ACC112 (cell line): Measurements from ENCODE around the gene DNMT3A.

ENCODE experiments used
- H2AFZ ChIP-seq: fragments of 200-600 bp; sonication (generic); one replicate; pipeline ENCODE4 v1.6.0; 2017; ENCODE audit warnings: antibody characterized with exemption, low read length; ENCODE audit not compliant: unreplicated experiment
- H3K27ac ChIP-seq: fragments of 200-600 bp; sonication (generic); 2 replicates; pipeline ENCODE4 v1.5.1; 2014; ENCODE audit warnings: low read depth, mild to moderate bottlenecking, antibody characterized with exemption, low read length, moderate library complexity
- H3K27me3 ChIP-seq: fragments of 200-600 bp; sonication (generic); 2 replicates; pipeline ENCODE4 v1.6.1; 2014; ENCODE audit warnings: mild to moderate bottlenecking, antibody characterized with exemption, low read length, moderate library complexity, mixed read lengths; ENCODE audit not compliant: insufficient read depth
- H3K36me3 ChIP-seq: fragments of 200-600 bp; sonication (generic); 2 replicates; pipeline ENCODE4 v1.6.1; 2016; ENCODE audit warnings: mild to moderate bottlenecking, antibody characterized with exemption, low read length, moderate library complexity, mixed read lengths; ENCODE audit not compliant: insufficient read depth
- H3K4me1 ChIP-seq: fragments of 200-600 bp; sonication (generic); one replicate; pipeline ENCODE4 v1.6.1; 2016; ENCODE audit warnings: low read length, mixed read lengths; ENCODE audit not compliant: insufficient read depth, unreplicated experiment, control insufficient read depth
- H3K4me3 ChIP-seq: fragments of 200-600 bp; sonication (generic); 2 replicates; pipeline ENCODE4 v1.5.1; 2014; ENCODE audit warnings: mild to moderate bottlenecking, low read depth, low read length
- H3K79me2 ChIP-seq: fragments of 200-600 bp; sonication (generic); one replicate; pipeline ENCODE4 v1.6.0; 2016; ENCODE audit warnings: low read length; ENCODE audit not compliant: control insufficient read depth, unreplicated experiment, insufficient read depth

Gene DNMT3A

GRCh38 chr2:25343187-25343825, 1.6 kb upstream of the DNMT3A start:
- H3K79me2 ChIP-seq: no peaks in the 10 kb centered on the region
- H3K4me3 ChIP-seq: no peak overlapping the region
- no peak overlapping the region for H3K27ac ChIP-seq
- H3K4me1 ChIP-seq: peaks cover 14% of the 10 kb centered on the region
- no peaks in the 10 kb centered on the region for H3K36me3 ChIP-seq
- no peak overlapping the region for H2AFZ ChIP-seq
- H3K27me3 ChIP-seq: no peaks in the 10 kb centered on the region

- peaks cover 7% of the 10 kb centered on the region for H3K4me1 ChIP-seq
- H3K27me3 ChIP-seq: no peaks in the 10 kb centered on the region
- no peaks in the 10 kb centered on the region for H3K36me3 ChIP-seq
- H3K27ac ChIP-seq: no peak overlapping the region
- no peaks in the 10 kb centered on the region for H3K79me2 ChIP-seq
- peak overlapping the region; percentile 71 for H2AFZ ChIP-seq
- peak overlapping the region; percentile 82 for H3K4me3 ChIP-seq
Observed at GRCh38 chr2:25342372-25343186, 854 bp upstream of the DNMT3A start.

DNA sequence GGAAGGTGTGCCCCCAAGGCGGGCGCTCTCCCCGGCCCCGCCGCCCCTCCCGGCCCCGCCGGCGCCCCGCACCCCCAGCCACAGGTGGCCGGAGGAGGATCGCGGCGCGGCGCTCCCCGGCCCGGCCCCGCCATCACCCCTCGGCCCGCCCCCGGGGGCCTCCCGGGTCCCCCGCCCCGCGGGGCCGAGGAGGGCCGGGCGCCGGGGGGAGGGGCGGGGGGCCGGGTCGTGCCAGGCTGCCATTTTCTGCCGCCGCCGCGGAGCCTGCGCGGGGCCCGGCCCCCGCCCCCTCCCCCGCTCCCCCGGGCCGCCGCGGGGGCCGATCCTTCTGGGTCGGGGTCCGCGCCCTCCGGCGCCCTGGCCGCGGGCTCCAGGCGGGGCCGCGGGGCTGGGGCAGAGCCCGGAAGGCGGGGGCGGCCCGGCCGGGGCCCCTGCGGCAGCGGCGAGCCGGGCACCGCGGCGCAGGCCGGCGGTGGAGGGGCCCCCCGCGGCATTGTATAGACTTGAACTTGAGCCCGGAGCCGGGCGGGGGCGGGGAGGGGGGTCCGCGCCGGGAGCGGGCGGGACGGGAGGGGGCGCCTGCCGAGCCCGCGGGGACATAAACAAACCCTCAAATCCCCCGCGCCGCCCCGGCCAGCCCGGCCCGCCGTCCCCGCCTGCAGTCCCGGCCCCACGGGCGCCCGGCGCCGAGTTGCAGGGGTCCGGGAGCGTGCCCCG, 556 bp downstream of the DNMT3A start:
- Histone ChIP-seq H3K4me1 (no peaks in the 10 kb centered on the region), H2AFZ (no peak overlapping the region), H3K27ac (no peak overlapping the region), H3K79me2 (no peaks in the 10 kb centered on the region), H3K27me3 (no peaks in the 10 kb centered on the region), H3K36me3 (no peaks in the 10 kb centered on the region), H3K4me3 (peak overlapping the region; percentile 81)

DNA sequence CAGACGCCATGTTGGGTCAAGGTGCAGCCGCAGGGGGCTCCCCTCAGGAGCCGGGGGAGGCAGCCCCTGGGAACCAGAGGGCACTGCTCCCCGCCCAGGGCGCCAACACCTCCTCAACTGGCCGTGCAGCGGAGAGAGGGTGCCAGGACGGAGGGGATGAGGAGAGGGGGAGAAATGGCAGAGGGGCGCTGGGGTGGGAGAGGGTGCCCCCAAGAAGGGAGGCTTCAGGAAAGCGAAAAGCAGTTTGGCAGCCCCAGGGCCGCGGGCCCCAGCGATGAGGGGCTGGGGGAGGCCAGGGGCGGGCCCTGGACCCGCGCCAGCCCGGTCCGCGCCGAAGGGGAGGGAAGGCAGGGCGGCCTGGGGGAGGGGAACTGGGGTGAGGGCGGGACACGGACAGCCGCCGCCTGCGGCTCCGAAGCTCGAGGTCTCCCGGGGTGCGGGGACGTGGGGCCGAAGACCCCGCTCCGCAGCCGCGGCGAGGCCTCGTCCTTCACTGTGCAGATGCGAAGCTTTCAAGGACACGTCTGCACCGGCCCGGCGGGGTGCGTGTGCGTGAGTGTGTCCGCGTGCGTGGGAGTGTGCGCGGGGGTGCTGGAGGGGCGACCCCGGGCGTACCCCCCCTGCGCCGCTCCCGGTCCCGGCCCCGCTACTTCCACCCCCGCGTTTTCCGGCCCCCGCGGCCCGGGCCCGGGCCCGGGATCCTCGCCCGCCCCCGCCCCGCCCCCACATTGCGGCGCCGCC, 1.4 kb downstream of the DNMT3A start:
- no peaks in the 10 kb centered on the region for H3K79me2 ChIP-seq
- H3K36me3 ChIP-seq: no peaks in the 10 kb centered on the region
- no peak overlapping the region for H3K27ac ChIP-seq
- peak overlapping the region; percentile 81 for H3K4me3 ChIP-seq
- H2AFZ ChIP-seq: peak overlapping the region; percentile 56
- H3K4me1 ChIP-seq: no peaks in the 10 kb centered on the region
- no peaks in the 10 kb centered on the region for H3K27me3 ChIP-seq

DNA sequence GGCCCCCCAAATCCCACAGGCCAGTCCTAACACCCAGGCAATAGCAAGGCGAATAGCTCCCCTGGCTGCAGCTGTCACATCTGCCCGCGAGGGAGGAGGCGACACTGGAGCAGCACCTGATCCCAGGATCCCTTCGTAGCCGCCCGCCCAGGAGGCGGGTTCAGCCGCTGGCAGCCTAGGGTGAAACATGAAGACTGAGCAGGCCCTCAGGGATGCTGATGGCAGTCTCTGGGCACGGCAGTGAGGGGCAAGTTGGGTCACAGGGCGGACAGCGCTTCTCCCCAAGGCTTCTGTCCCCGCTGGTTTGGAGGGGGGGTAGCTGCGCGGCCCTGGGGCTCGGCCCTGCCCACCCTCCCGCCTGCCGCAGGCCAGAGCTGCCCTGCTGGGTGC, 1.9 kb downstream of the DNMT3A start:
- Histone ChIP-seq H3K27ac (no peak overlapping the region), H3K4me1 (no peaks in the 10 kb centered on the region), H3K4me3 (no peak overlapping the region), H3K27me3 (no peaks in the 10 kb centered on the region), H3K79me2 (no peaks in the 10 kb centered on the region), H2AFZ (no peak overlapping the region), H3K36me3 (no peaks in the 10 kb centered on the region)

DNA sequence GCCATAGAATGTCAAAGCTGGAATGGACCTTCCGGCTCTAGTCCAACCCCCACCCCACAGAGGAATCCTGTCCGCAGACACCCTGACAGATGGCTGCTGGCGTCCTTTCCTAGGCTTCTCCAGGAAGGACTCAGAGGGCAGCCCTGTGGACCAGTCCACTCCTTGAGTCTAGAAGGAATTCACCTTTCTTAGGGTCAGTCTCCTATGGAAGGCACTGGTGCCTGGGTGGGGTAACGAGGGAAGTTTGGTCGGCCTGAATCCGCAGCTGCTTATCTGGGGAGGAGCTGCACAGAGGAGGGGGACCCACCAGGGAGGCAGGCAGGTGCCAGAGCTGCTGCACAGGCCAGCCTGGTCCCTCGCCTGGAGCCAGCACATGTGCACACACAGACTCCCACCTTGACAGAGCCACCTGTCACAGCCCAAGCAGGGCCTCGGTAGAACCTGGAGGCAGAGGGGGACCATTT, 2.5 kb downstream of the DNMT3A start:
- no peaks in the 10 kb centered on the region for H3K4me1 ChIP-seq
- H3K36me3 ChIP-seq: no peaks in the 10 kb centered on the region
- H3K27ac ChIP-seq: no peak overlapping the region
- no peaks in the 10 kb centered on the region for H3K79me2 ChIP-seq
- no peak overlapping the region for H3K4me3 ChIP-seq
- no peaks in the 10 kb centered on the region for H3K27me3 ChIP-seq
- H2AFZ ChIP-seq: no peak overlapping the region

DNA sequence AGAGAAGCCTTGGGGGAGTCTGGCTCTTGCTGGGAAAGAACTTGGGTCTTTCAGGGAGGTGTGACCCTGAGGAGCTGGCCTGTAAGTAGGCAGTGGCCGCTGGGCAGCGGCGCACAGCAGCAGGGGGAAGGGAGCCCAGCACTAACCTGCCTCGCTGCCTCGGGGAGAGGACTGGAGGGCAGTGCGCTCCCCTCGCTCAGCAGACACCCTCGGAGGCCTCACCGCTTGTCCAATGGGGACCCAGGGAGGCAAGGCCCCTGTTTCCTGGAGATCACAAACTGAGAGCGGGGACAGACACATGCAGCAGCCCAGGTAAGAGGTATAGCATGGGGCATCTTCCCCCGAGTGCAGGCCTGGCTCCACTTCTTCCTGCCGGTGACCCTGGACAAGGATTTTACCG, 3.3 kb downstream of the DNMT3A start:
- Histone ChIP-seq H3K4me1 (no peaks in the 10 kb centered on the region), H3K27me3 (no peaks in the 10 kb centered on the region), H2AFZ (no peak overlapping the region), H3K36me3 (no peaks in the 10 kb centered on the region), H3K4me3 (no peak overlapping the region), H3K27ac (no peak overlapping the region), H3K79me2 (no peaks in the 10 kb centered on the region)

DNA sequence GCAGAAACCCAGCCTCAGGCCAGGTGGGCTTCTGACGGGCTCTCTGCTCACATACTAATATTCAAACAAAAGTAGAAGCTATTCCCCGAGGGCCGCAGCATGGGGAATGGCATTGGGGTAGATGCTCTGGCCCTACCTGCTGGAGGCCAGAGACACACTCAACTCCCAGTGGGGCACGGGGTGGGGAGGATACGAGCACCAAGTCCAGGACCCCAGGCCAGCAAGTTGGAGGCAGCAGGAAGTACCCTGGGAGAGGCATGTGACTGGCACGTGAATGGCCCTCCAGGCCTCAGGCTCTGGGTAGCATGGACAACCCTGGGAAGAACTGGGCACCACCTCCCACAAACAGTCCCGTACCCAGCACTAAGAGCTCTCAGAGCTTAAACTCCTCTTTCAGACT, 3.8 kb downstream of the DNMT3A start:
- Histone ChIP-seq H3K4me1 (no peaks in the 10 kb centered on the region), H3K27me3 (no peaks in the 10 kb centered on the region), H3K36me3 (no peaks in the 10 kb centered on the region), H3K27ac (no peak overlapping the region), H2AFZ (no peak overlapping the region), H3K79me2 (no peaks in the 10 kb centered on the region), H3K4me3 (no peak overlapping the region)

DNA sequence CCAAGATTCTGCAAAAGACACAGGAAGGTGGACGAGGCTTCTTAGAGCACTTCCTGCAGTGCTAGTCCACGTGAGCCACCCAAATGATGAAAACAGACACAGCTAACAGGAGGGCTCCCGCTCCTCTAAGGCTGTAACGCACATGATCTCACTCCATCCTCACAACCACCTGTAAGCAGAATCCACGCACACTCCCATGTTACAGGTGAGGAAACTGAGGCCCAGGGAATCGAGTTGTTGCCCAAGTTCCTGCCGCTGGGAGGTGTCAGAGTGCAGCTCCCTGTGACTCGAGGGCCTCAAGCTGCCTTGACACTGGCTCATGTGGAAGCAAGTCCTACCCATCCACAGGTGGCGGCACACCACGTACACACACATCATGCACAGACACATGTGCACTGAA, 4.4 kb downstream of the DNMT3A start:
- no peaks in the 10 kb centered on the region for H3K4me1 ChIP-seq
- H2AFZ ChIP-seq: no peak overlapping the region
- H3K79me2 ChIP-seq: no peaks in the 10 kb centered on the region
- H3K27me3 ChIP-seq: no peaks in the 10 kb centered on the region
- no peak overlapping the region for H3K27ac ChIP-seq
- H3K36me3 ChIP-seq: no peaks in the 10 kb centered on the region
- H3K4me3 ChIP-seq: no peak overlapping the region

DNA sequence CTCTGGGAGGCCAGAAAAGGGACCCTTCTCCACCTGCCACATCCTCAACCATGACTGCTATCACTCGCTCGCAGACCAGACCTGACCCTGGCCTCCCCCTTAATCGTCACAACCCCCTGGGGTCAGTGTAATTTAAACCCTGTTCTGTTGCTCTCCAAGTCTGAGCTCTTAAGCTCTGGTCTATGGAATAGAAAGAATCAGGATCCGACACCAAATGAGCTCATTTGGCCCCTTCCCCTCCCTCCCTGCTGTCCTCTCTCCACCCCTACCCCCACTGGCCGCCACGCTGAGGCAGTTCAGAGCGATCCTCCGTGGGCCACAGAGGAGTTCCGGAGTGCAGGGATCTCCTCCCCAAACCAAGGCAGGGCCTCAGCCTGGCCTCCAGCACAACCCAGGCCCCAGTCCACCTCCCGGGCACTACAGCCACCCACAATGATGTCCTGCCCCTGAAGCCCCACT, 5.3 kb downstream of the DNMT3A start:
- Histone ChIP-seq H3K27ac (no peak overlapping the region), H3K27me3 (no peaks in the 10 kb centered on the region), H3K36me3 (no peaks in the 10 kb centered on the region), H3K4me1 (no peaks in the 10 kb centered on the region), H3K79me2 (no peaks in the 10 kb centered on the region), H2AFZ (no peak overlapping the region), H3K4me3 (no peak overlapping the region)
